GM10847 (cell line): ENCODE data around the gene CCDC28B.

Source experiments
- POLR2A ChIP-seq: IDR thresholded peaks from 2 replicates; pipeline ENCODE4 v1.6.1; 2011; ENCODE audit not compliant: insufficient read length; ENCODE audit errors: extremely low read depth

CCDC28B gene

DNA sequence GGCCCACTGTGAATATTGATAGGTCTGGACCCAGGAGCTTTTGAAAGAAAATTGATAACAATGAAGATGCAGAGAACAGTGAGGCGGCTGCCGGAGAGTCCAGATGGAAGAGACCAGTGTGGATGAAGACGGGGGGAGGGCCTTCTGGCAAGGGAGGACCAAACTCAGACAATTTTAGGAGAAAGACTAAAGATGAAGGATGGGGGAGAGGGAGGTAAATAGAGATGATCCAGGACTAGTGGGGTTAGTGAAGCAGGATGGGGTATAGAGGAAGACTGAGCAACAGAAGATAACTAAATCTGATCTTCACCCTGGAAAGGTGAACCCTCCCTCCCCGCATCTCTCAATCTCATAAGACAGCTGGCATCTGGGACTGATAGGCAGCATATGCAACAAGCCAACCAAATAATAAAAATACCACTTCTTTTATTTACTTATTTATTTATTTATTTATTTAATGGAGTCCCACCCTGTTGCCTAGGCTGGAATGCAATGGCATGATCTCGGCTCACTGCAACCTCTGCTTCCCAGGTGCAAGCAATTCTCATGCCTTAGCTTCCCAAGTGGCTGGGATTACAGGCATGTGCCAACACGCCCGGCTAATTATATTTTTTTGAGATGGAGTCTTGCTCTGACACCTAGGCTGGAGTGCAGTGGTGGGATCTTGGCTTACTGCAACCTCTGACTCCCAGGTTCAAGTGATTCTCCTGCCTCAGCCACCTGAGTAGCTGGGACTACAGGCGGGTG lies 32.3 kb downstream of the CCDC28B start:
- no peak for TF ChIP-seq POLR2A

DNA sequence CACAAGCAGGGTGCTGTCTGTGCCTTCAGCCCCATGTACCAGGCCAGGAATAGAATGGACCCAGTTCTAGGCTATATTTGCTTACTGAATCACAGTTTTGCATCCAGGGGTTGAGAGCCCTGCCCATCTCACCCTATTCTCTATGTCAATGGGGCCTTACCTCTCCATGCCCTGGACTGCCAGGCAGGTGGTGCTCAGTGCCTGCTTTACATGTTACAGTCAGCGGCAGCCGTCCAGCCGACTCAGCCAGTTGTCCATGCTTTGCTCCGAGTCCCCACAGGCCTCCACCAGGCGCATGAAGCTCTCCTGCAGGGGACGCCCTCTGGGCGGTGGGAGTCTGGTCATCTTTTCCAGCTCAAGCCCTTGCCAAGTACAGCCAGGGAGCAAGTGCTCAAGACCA lies 34.4 kb downstream of the CCDC28B start:
- TF ChIP-seq POLR2A: no peak

GRCh38 chr1:32239337-32239736 lies 38.9 kb downstream of the CCDC28B start:
- TF ChIP-seq POLR2A: no peak

DNA sequence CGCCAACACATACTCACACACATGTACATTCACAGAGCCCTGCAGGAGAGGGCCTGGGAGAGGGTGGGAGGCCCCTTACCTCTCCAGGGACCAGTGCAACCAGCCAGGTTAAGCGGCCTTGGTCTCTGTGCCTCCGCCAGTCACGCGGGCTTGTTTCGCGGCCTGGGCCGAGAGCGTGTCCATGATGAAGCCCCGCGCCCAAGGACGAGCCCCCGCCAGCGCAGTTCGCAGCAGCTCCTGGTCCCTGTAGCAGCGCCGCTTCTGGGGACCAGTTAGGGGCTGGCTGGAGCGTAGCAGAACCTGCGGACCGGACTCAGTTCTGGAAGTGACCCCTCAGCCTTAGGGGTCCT lies 39.4 kb downstream of the CCDC28B start:
- no peak for TF ChIP-seq POLR2A

DNA sequence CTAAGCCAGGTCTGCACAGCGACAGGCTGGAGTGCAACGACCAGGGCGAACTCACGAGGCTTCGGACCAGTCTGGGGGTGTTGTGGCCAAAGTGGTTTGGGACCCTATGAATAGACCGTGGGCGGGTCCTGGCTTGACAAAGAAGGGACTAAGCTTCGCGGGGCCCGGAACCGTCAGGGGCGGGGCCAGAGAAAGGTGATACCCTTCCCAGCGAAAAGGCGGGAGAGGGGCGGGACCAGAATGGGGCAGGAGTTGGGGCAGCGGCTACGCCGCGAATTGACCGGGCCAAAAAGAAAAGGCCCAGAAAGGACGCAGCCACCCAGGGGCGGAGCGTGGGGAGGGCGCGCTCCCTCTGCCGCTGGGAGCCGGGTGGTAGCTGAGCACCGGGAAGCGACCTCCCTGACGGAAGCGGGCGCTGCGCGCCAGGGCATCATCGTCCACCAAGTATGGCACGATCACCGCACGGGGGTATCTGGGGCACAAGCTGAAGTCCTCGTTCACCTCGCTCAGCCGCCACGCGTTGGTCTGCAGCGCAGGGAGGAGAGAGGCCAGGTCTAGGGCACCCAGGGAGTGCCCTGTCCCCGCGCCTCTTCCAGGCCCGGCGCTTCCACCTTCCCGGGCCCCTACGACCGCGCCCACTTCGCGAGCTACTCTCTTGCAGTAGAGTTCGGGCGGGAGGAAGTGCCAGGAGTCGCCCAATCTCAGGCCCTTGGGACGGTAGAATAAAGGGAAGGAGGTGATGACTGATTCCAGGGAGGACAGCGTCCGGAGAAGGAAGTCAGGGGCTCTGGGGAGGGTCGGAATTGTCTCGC lies 40.0 kb downstream of the CCDC28B start:
- peak; percentile 27 for TF ChIP-seq POLR2A

- no peak for TF ChIP-seq POLR2A
Observed at GRCh38 chr1:32241001-32241763, 40.8 kb downstream of the CCDC28B start.

- TF ChIP-seq POLR2A: no peak
Observed at GRCh38 chr1:32242341-32242851, 42.0 kb downstream of the CCDC28B start.

DNA sequence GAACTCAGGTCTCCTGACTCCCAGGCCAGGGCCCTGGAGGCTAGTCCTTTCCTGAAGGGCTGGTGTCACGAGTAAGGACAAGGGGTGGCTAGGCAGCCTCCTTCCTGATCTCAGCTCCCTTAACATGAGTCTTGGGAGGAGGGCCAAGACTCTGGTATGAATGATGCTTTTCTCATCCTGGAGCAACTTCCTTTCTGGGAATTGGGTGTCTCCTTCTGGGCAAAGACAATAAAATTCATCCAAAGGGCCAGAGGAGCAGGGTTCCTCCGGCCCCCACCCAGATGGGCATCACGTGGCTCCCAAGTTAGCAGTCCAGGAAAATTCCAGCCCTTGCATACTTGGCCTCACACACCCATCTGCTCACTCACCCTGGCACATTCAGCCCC lies 46.5 kb downstream of the CCDC28B start, which contains the start of gene FAM167B:
Gene FAM167B, plus strand, starts transcription at position 335 of the 386 bp plus-strand sequence. CDS start 200 bp downstream, outside the sequence.
- no peak for TF ChIP-seq POLR2A

DNA sequence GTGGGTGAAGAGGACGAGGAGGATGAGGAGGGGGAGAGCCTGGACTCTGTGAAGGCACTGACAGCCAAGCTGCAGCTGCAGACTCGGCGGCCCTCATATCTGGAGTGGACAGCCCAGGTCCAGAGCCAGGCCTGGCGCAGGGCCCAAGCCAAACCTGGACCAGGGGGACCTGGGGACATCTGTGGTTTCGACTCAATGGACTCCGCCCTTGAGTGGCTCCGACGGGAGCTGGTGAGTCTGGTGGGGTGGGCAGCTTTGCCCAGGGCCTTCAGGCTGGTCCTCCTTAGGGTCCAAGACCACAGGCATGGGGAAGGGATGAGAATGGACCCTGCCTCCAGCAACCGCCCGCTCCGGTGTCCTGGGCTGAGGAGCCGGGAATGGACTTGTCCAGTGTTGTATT lies 47.1 kb downstream of the CCDC28B start:
- no peak for TF ChIP-seq POLR2A

- TF ChIP-seq POLR2A: no peak
Observed at GRCh38 chr1:32247983-32248889, 47.8 kb downstream of the CCDC28B start.

DNA sequence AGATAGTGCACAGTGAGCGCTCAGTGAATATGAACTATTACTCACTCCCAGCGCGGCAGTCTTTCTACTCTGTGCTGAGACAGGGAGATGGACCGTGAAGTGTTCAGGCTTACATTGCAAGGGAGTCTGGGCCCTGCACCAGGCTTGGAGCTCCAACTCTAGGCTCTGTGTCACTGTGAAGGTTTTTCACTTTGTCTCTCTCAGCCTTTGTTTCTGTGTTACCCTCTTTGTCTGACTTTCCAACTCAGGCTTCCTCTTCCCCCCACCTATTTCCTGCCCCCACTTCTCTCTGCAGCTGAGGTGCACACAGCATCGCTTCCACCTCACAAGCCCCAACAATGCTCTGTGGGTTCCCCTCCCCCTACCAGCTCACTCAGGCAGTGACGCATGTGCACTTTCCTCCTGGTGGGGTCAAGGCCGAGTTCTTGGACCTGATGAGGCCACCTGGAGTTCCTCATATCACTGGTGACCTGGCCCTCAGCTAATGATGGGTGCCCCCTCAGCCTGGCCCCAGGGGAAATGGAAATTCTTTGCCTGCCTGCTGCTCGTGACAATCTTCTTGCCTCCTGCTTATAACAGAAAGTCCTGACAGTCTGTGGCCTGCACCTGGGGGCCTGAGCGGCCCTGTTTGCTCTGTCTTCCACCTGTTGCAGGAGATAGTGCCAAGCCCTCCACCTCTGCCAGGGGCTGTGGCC lies 49.6 kb downstream of the CCDC28B start:
- no peak for TF ChIP-seq POLR2A

- TF ChIP-seq POLR2A: peak; percentile 68
Observed at GRCh38 chr1:32250893-32251716, 50.7 kb downstream of the CCDC28B start, which contains the start of gene LCK. Gene LCK, plus strand, starts transcription at chr1:32251265. Its CDS starts 23,065 bp downstream, at chr1:32274330.
